Measurements from ENCODE around the gene MSRB3. TPM values are rescaled to one million over a fixed set of nuclear protein-coding genes. Genes with fewer than 3 reads are reported as not detected.

MSRB3 gene
- total RNA-seq, 2 donors from 2014 or later: 3.6 to 14.5 TPM

DNA sequence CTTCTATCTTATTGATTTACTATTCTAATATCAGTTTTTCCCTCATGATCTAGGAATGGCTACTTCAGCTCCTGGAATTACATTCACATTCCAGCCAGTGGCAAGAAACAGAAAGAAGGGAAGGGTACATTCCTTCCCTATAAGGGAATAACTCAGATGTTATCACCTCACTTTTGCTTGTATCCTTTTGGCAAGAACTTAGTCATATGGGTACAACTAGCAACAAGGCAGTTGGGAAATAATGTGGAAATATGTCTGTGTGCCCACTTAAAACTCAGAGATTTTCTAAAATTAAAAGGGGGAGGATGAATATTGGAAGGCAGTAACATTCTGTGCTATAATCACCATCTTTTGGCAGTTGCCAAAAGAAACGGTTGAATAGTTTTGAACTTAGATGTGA lies 85.6 kb downstream of the MSRB3 start:
- H3K27me3 ChIP-seq: no peaks in the 10 kb centered on the region
- no peak for DNase-seq
- intact Hi-C loops (cut with DNase I): no loop called here
- ATAC-seq: no peak
- TF ChIP-seq POLR2A (IDR thresholded peaks at IDR 0.05): no peak
- TF ChIP-seq, protein P1, sequence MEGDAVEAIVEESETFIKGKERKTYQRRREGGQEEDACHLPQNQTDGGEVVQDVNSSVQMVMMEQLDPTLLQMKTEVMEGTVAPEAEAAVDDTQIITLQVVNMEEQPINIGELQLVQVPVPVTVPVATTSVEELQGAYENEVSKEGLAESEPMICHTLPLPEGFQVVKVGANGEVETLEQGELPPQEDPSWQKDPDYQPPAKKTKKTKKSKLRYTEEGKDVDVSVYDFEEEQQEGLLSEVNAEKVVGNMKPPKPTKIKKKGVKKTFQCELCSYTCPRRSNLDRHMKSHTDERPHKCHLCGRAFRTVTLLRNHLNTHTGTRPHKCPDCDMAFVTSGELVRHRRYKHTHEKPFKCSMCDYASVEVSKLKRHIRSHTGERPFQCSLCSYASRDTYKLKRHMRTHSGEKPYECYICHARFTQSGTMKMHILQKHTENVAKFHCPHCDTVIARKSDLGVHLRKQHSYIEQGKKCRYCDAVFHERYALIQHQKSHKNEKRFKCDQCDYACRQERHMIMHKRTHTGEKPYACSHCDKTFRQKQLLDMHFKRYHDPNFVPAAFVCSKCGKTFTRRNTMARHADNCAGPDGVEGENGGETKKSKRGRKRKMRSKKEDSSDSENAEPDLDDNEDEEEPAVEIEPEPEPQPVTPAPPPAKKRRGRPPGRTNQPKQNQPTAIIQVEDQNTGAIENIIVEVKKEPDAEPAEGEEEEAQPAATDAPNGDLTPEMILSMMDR (IDR thresholded peaks at IDR 0.05): no peak
- H3K9me3 ChIP-seq: no peaks in the 10 kb centered on the region
- H3K4me1 ChIP-seq: no peaks in the 10 kb centered on the region
- whole genome bisulfite sequencing, 2 donors: 72 to 82% methylated on average over 1 of the region's 1 CpG
- no peak overlapping the region for H3K27ac ChIP-seq
- no peak overlapping the region for H3K4me3 ChIP-seq
- H3K36me3 ChIP-seq (replicated peaks in 1 of 2; ENCODE audit: insufficient read depth in 1 of 2, low read depth in 2 of 2): no peaks in the 10 kb centered on the region

DNA sequence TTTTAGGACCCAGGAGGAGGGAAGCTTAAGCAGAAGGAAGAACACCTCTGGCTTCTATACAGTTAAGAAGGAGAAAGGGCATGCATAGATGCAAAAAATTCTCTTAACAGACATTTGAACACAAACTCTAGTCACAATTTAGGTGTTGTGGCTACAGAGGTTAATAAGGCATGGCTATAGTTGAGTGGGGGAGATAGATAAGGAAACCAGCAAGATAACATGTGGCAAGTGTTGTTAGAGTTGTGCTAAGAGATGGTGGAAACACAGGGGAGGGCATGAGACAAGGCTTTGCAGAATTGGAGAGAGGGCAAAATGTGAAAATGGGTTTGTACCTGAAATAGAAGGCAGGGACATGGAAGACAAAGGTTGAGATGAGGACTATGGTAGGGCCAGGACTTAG lies 88.9 kb downstream of the MSRB3 start:
- Histone ChIP-seq H3K4me1 (no peaks in the 10 kb centered on the region), H3K4me3 (no peak overlapping the region), H3K36me3 (replicated peaks in 1 of 2; ENCODE audit: insufficient read depth in 1 of 2, low read depth in 2 of 2) (no peaks in the 10 kb centered on the region), H3K9me3 (no peaks in the 10 kb centered on the region), H3K27ac (no peak overlapping the region), H3K27me3 (no peaks in the 10 kb centered on the region)
- intact Hi-C loops (cut with DNase I): no loop called here
- TF ChIP-seq, protein P1 (IDR thresholded peaks at IDR 0.05): no peak
- no peak for TF ChIP-seq POLR2A (IDR thresholded peaks at IDR 0.05)
- DNase-seq (no peak), ATAC-seq (no peak)

DNA sequence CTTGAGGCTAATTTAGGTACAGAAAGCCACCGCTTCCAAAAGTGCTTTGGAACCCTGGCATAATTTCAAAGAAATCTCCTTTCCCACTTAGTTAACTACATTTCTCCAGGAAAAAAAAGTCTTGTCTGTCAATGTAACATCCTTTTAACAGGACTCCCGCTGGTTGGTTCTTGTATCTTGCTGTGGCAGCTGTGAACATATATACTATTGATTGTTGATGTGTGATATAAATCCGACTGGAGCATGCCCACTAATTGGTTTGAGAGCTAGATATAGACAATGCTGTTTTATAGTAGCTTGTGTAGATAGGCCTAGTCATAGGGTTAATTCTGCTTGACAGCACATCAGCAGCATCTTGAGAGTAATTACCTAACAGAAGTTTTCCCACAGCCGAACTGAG lies 89.6 kb downstream of the MSRB3 start:
- Histone ChIP-seq H3K9me3 (no peaks in the 10 kb centered on the region), H3K4me1 (peaks cover 4% of the 10 kb centered on the region), H3K4me3 (no peak overlapping the region), H3K36me3 (replicated peaks in 1 of 2; ENCODE audit: insufficient read depth in 1 of 2, low read depth in 2 of 2) (no peaks in the 10 kb centered on the region), H3K27me3 (no peaks in the 10 kb centered on the region), H3K27ac (no peak overlapping the region)
- intact Hi-C loops (cut with DNase I): no loop called here
- DNase-seq (no peak), ATAC-seq (no peak)
- no peak for TF ChIP-seq POLR2A (IDR thresholded peaks at IDR 0.05)
- TF ChIP-seq, protein P1 (IDR thresholded peaks at IDR 0.05): no peak
- WGBS, 2 donors: 80% methylated on average over 4 of the region's 4 CpGs

DNA sequence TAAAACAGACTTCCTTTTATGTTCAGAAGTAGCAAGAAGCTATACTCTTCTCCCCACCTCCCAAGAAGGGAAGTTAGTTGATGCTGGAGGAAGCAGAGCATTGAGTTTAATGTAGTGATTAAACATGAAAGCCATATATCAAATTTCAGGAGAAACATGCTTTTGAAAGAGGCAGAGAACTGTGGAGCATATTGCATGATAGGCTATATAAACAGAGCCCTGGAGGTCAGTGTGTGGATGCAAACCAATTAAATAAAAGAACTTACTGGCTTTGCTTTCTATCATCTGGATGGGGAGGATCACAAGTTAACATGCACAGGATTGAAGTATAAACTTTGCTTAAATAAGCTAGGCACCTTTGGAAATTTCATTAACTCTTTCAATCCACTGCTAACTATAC lies 94.1 kb downstream of the MSRB3 start:
- intact Hi-C loops (cut with DNase I): no loop called here
- H3K27me3 ChIP-seq: no peaks in the 10 kb centered on the region
- ATAC-seq (no peak), DNase-seq (no peak)
- H3K4me1 ChIP-seq: peaks cover 4% of the 10 kb centered on the region
- H3K9me3 ChIP-seq: no peaks in the 10 kb centered on the region
- H3K36me3 ChIP-seq (replicated peaks in 1 of 2; ENCODE audit: insufficient read depth in 1 of 2, low read depth in 2 of 2): no peaks in the 10 kb centered on the region
- H3K27ac ChIP-seq: no peak overlapping the region
- H3K4me3 ChIP-seq: no peak overlapping the region
- TF ChIP-seq, protein P1 (IDR thresholded peaks at IDR 0.05): no peak
- no peak for TF ChIP-seq POLR2A (IDR thresholded peaks at IDR 0.05)

DNA sequence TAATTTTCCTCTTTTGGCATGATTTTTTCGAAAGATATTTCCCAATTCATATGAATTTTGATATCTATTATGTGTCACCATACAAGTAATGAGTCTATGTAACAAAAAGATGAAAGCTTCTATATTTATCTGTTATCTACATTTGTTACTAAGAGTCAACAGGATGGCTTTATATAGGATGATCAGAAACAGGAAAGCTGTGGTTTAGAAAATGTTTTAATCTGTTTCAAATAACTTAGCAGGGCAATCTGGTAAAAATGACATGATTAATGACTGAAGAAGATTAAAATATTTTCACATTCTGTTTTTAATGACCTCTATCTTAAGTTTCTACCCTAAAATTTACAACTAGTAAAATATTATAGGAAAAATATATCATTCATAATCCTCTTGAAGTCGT lies 105.8 kb downstream of the MSRB3 start:
- Histone ChIP-seq H3K27ac (no peak overlapping the region), H3K4me1 (no peaks in the 10 kb centered on the region), H3K27me3 (no peaks in the 10 kb centered on the region), H3K36me3 (replicated peaks in 1 of 2; ENCODE audit: insufficient read depth in 1 of 2, low read depth in 2 of 2) (no peaks in the 10 kb centered on the region), H3K4me3 (no peak overlapping the region), H3K9me3 (no peaks in the 10 kb centered on the region)
- DNase-seq: no peak
- ATAC-seq: no peak
- intact Hi-C loops (cut with DNase I): no loop called here
- no peak for TF ChIP-seq POLR2A (IDR thresholded peaks at IDR 0.05)
- TF ChIP-seq, protein P1 (IDR thresholded peaks at IDR 0.05): no peak
- 53 to 58% methylated on average over 2 of the region's 2 CpGs for WGBS, 2 donors

Data from body of pancreas (tissue), 4 donors.